HFF-Myc (cell line): ENCODE measurements around the gene SIVA1.

Experiments used
- DNase-seq: peaks from one replicate; pipeline ENCODE4 v3.0.0-alpha.2; 2011; ENCODE audit warnings: low read depth; ENCODE audit errors: extremely low read depth
- H3K4me3 ChIP-seq: replicated peaks from 2 replicates; pipeline ENCODE4 v1.5.1; 2011; ENCODE audit warnings: low read depth, mild to moderate bottlenecking, control low read depth, low read length
- CTCF ChIP-seq: IDR thresholded peaks from 2 replicates; pipeline ENCODE4 v1.5.1; 2012; ENCODE audit warnings: mild to moderate bottlenecking, low read depth, low read length, control low read depth; ENCODE audit errors: missing control alignments

SIVA1 gene

GRCh38 chr14:104772707-104773504, 20.0 kb downstream of the SIVA1 start:
- no peak for TF ChIP-seq CTCF
- no peak for DNase-seq
- H3K4me3 ChIP-seq = no peak overlapping the region

GRCh38 chr14:104773505-104774452, 20.8 kb downstream of the SIVA1 start:
- H3K4me3 ChIP-seq = no peak overlapping the region
- no peak for TF ChIP-seq CTCF
- no peak for DNase-seq

- DNase-seq = no peak
- no peak for TF ChIP-seq CTCF
- no peak overlapping the region for H3K4me3 ChIP-seq
Observed at GRCh38 chr14:104774453-104775072, 21.6 kb downstream of the SIVA1 start.

- no peak for TF ChIP-seq CTCF
Observed at GRCh38 chr14:104775073-104775489, 22.1 kb downstream of the SIVA1 start.

GRCh38 chr14:104776481-104776880, 23.5 kb downstream of the SIVA1 start:
- DNase-seq = no peak
- no peak for TF ChIP-seq CTCF
- no peak overlapping the region for H3K4me3 ChIP-seq

More at GRCh38 chr14:104775073-104775489, 22.1 kb downstream of the SIVA1 start:
- no peak for DNase-seq
- no peak overlapping the region for H3K4me3 ChIP-seq

GRCh38 chr14:104776961-104777807, 24.2 kb downstream of the SIVA1 start:
- no peak overlapping the region for H3K4me3 ChIP-seq
- no peak for TF ChIP-seq CTCF
- no peak for DNase-seq
